Fibroblast of upper back skin (primary cell): ENCODE measurements around the gene NNMT.
"Not testable (repeated sequence)": the region's sequence is repeated elsewhere in the genome, so short reads cannot be mapped to it uniquely, and the experiment has no call there.

Experiments used
- DNase-seq: peaks from one replicate; pipeline ENCODE4 v3.0.0-alpha.2; 2013

Gene NNMT

GRCh38 chr11:114314096-114314495 lies 17.9 kb downstream of the NNMT start:
- no peak for DNase-seq

- DNase-seq = no peak
Measured at GRCh38 chr11:114315749-114316368, 19.7 kb downstream of the NNMT start.

DNA sequence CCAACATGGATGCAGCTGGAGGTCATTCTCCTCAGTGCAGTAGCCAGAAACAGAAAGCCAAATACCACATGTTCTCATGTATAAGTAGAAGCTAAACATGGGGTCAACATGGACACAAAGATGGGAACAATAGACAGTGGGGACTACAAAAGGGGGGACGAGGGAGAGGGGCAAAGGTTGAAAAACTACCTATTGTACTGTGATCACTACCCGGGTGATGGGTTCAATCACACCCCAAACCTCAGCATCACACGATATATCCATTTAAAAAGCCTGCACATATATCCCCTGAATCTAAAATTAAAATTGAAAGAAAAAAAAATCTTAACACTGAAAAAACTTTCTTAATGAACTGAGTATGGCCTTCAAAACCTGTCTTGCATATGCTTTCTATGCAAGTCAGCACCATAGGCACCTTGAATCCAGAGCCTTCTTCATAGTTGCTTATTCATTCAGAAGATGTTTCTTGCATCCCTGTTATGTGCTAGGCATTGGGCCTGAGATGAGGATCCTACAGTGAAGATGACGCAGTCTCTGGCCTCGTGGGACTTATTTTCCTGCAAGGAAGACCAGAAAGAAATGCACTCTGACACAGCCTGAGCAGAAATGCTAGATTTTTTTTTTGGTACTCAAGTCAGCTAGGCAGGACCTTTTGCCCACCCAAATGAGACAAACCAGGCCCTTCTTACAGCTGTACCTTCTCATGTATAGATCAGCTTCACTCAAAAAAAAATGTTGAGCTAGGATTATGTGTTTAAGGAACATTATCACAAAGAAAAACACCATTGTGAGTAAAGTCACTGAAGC lies 21.0 kb downstream of the NNMT start:
- DNase-seq = peak; percentile 72

GRCh38 chr11:114317787-114318137 lies 21.6 kb downstream of the NNMT start:
- peak; percentile 69 for DNase-seq

DNA sequence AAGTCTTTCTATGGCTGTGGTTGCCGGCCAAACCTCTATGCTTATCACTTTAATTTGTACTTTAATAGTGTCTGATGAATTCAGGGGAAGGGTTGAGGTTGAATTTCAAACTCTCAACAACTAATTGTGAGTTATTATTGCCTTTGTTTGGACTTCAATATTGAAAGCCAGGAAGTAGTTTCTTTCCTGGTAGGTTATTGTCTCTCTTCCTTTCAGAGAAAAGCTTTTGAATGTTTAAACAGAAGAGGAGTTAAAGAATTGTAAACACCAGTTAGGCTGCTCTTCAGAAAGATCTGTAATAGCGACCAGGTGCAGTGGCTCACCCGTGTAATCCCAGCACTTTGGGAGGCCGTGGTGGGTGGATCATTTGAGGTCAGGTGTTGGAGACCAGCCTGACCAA lies 22.2 kb downstream of the NNMT start:
- DNase-seq = no peak

DNA sequence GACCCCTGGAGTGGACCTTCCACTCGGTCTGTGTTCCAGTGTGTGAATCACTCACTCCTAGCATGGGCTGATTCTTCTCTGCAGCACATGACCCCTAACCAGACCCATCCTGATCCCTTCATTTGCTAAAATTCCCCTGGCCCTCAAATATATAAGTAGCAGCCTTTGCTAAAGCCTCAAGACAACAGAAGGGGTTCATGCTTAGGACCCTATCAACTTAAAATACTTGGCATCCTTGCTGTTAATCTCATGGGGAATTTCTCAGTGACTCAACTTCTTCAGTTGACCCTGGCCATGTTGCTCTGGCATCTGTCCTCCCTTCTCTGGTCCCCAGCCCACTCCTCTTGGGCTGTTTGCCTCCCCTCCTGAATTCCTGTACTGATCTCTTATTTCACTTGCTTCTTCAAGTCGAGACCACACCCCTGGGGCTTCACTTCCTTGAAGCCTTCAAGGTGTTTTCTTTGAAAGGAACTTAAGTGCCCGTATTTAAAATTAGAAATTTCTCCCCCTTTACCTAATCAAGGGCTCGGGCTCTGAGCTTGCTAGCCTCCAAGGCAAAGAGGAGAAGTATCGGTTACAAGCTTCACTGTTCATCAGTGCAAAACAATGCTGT lies 23.6 kb downstream of the NNMT start:
- DNase-seq = no peak

- DNase-seq = peak; percentile 88
Measured at GRCh38 chr11:114321621-114322257, 25.5 kb downstream of the NNMT start.

DNA sequence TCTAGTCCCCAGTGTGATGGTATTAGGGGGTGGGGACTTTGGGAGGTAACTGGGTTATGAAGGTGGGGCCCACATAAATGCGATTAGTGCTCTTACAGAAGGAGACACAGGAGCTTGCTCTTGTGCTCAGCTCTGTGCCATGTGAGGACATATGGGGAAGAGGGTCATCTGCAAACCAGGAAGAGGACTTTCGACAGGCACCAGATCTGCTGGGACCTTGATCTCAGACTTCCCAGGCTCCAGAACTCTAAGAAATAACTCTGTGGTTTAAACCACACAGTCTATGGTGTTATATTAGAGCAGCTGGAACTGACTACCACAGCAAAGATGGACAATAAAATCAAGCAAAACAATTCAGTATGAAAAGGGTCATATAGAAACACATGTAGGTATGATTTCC lies 26.7 kb downstream of the NNMT start:
- DNase-seq = no peak

- DNase-seq = no peak
Measured at GRCh38 chr11:114326151-114326550, 30.0 kb downstream of the NNMT start.

- DNase-seq = no peak
Measured at GRCh38 chr11:114326776-114327175, 30.6 kb downstream of the NNMT start.

DNA sequence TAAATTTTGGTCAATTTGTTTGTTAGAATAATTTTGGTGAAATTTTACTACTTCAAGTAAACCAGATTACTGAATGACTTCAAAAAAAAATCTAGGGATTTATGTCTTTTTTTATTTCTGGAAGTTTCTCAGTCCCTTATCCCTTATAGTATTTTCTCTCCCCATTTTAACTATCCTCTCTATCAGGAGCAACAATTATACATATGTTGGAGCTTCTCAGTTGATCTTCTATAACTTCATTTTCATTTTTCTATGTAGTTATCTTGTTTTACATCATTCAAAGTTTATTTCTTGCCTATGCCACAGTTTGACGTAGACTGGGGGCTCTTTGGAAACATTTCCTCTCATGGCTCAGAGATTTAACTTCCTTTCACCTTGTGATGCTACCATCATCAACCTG lies 34.2 kb downstream of the NNMT start:
- DNase-seq = no peak

GRCh38 chr11:114340311-114341131 lies 44.3 kb downstream of the NNMT start:
- peak; percentile 76 for DNase-seq

DNA sequence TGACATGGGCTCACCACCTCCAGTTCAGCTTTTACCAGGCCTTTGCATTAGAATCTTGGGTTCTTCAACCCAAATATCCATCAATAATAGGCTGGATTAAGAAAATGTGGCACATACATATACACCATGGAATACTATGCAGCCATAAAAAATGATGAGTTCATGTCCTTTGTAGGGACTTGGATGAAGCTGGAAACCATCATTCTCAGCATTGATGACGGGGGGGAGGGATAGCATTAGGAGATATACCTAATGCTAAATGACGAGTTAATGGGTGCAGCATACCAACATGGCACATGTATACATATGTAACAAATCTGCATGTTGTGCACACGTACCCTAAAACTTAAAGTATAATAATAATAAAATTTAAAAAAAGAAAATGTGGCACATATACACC lies 45.5 kb downstream of the NNMT start:
- DNase-seq = not testable (repeated sequence)

- DNase-seq = no peak
Measured at GRCh38 chr11:114342476-114342875, 46.3 kb downstream of the NNMT start.

GRCh38 chr11:114343020-114343419 lies 46.8 kb downstream of the NNMT start:
- no peak for DNase-seq

DNA sequence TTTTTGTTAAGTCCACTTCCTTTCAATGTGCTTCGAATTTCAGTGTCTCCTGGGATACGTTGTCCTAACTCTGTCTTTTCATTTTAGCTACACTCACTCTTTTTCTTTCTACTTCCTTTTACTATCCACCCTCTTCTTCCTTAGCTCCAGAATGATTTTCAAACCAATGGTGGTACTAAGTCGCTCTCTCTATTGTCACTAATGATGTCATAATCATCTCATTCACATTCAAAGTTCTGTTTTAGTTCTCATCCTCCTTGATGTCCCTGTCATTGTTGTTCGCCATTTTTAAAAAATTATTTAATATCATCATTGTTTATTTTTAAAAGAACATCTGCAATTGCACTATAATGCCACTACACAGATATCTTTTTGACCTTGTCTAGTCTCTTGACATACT lies 47.3 kb downstream of the NNMT start:
- DNase-seq = no peak

GRCh38 chr11:114344494-114344893 lies 48.3 kb downstream of the NNMT start:
- no peak for DNase-seq

DNA sequence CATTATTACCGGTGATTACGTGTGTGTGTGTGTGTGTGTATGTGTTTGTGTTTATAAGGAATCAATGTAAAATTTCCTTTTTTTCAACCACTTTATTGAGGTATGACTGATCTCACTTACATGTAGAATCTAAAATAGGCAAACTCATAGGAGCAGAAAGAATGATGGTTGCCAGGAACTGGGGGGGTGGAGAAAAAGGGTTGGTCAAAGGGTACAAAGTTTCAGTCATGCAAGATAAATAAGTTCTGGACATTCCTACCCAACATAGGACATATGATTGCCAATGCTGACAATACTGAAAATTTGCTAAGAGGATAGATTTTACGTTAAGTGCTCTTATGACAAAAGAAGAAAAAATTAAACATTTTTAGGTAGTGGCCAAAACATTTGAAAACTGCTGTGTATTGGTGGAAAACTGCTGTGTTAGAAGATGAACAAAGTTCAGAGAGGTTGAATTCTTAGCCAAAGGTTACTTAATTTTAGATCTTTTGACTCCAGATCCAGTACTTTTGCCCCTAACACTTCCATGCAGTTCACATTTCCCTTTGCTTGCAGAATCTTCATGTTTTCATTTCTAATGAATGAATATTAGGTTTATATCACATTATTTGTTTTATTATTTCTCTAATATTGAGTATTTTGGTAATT lies 49.5 kb downstream of the NNMT start:
- DNase-seq = no peak

DNA sequence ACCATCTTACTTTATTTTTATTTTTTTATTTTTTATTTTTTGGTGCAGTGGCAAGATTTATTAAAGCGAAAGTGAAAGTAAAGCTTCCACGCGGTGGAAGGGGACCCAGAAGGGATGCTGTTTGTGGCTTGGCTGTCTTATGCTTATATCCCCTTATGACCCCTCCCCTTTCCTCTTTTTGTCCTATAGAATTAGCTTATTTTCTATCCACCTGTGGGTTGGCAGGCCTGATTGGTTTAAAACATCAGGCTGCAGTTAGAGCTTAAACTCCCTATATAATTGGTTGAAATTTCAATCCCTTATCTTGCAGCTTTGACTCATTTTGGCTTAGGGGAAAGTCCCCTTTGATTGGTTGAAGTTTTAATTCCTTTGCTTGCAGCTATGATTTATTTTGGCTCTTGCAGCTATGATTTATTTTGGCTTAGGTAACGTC lies 50.5 kb downstream of the NNMT start:
- no peak for DNase-seq

GRCh38 chr11:114348200-114349191 lies 52.3 kb downstream of the NNMT start:
- peak; percentile 79 for DNase-seq

GRCh38 chr11:114350022-114350421 lies 53.8 kb downstream of the NNMT start:
- no peak for DNase-seq
